ENCODE measurements around the gene HERC6.

DNA sequence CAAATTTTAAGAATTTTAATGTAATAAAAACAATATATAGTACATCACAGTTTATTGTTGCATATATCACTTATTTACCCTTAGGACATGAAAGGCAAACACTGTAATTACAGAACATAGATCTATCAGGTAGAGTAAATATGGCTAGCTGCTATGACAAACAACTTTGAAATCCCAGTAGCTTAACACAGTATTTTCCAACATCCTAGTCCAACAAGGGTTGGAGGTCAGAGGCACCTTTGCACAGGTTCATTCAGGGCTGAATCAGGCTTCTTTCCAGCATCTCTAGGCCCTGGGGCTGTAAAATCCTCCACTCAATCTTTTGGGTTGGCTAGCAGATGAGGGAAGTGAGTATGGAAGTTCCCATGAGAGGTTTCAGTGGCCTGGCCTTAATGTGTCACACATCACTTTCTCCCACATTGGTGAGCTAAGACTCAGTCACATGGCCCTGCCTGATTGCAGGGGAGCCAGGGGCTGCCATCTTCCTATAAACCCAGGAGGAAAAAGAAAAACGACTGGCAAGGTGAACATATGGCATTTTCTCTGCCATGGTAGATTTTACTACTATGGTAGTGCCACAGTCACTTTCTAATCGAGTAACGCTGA is 32.9 kb downstream of the HERC6 start:
- no peak for TF ChIP-seq EZH2 (IDR thresholded peaks at IDR 0.05; ENCODE audit: low read depth)
- TF ChIP-seq, protein P1, sequence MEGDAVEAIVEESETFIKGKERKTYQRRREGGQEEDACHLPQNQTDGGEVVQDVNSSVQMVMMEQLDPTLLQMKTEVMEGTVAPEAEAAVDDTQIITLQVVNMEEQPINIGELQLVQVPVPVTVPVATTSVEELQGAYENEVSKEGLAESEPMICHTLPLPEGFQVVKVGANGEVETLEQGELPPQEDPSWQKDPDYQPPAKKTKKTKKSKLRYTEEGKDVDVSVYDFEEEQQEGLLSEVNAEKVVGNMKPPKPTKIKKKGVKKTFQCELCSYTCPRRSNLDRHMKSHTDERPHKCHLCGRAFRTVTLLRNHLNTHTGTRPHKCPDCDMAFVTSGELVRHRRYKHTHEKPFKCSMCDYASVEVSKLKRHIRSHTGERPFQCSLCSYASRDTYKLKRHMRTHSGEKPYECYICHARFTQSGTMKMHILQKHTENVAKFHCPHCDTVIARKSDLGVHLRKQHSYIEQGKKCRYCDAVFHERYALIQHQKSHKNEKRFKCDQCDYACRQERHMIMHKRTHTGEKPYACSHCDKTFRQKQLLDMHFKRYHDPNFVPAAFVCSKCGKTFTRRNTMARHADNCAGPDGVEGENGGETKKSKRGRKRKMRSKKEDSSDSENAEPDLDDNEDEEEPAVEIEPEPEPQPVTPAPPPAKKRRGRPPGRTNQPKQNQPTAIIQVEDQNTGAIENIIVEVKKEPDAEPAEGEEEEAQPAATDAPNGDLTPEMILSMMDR (conservative IDR thresholded peaks at IDR 0.05), result no peak
